Liver (tissue), 9 donors: ENCODE measurements around the gene SCN1B. TPM values are rescaled to one million over a fixed set of nuclear protein-coding genes. Genes with fewer than 3 reads are reported as not detected.
"Not testable (repeated sequence)": the region's sequence is repeated elsewhere in the genome, so short reads cannot be mapped to it uniquely, and the experiment has no call there.

Source experiments
- DNase-seq: peaks from one replicate; pipeline ENCODE4 v3.0.0-alpha.2; 2017; ENCODE audit warnings: low spot score
- H3K27ac ChIP-seq, 2 donors: one replicate each; pipeline ENCODE4 v1.7.0; 2013; ENCODE audit warnings: inconsistent platforms in 2 of 2, low read length in 2 of 2, control low read depth in 1 of 2, low read depth in 1 of 2, mild to moderate bottlenecking in 1 of 2
- H3K27me3 ChIP-seq, 4 donors: one replicate each; pipeline versions ENCODE4 v1.6.1 to v1.7.0; 2013; ENCODE audit warnings: low read length in 3 of 4, inconsistent platforms in 1 of 4, mild to moderate bottlenecking in 1 of 4, moderate library complexity in 1 of 4; ENCODE audit not compliant: control insufficient read depth in 4 of 4, insufficient read depth in 4 of 4
- H3K36me3 ChIP-seq, 4 donors: one replicate each; pipeline versions ENCODE4 v1.6.1 to v1.7.0; 2013; ENCODE audit warnings: low read length in 3 of 4, mild to moderate bottlenecking in 3 of 4, low read depth in 1 of 4, moderate library complexity in 1 of 4; ENCODE audit not compliant: control insufficient read depth in 4 of 4, insufficient read depth in 3 of 4
- H3K4me1 ChIP-seq, 4 donors: one replicate each; pipeline versions ENCODE4 v1.6.1 to v1.7.0; 2013; ENCODE audit warnings: low read length in 3 of 4, mild to moderate bottlenecking in 3 of 4, moderate library complexity in 1 of 4; ENCODE audit not compliant: control insufficient read depth in 4 of 4, insufficient read depth in 4 of 4
- H3K4me3 ChIP-seq, 3 donors: one replicate each; pipeline versions ENCODE4 v1.6.1 to v1.7.0; 2013; ENCODE audit warnings: low read length in 3 of 3, control low read depth in 1 of 3, low read depth in 1 of 3, mild to moderate bottlenecking in 1 of 3
- H3K9ac ChIP-seq, 2 donors: one replicate each; pipeline ENCODE4 v1.7.0; 2013; ENCODE audit warnings: low read length in 2 of 2, mild to moderate bottlenecking in 2 of 2, moderate library complexity in 2 of 2, control low read depth in 1 of 2, low read depth in 1 of 2
- H3K9me3 ChIP-seq, 4 donors: one replicate each; pipeline versions ENCODE4 v1.6.1 to v1.7.0; 2013; ENCODE audit warnings: low read length in 3 of 4; ENCODE audit not compliant: control insufficient read depth in 4 of 4
- EGR1 ChIP-seq, 2 donors: IDR thresholded peaks; 2 replicates each; pipeline ENCODE4 v1.6.1; 2016 to 2018; ENCODE audit warnings: antibody characterized with exemption in 2 of 2, low read depth in 2 of 2
- FOXA2 ChIP-seq: IDR thresholded peaks from 2 replicates; pipeline ENCODE4 v1.6.1; 2016; ENCODE audit warnings: antibody characterized with exemption
- GABPA ChIP-seq, 2 donors: IDR thresholded peaks in 1 of 2; conservative IDR thresholded peaks in 1 of 2; 2 replicates each; pipeline ENCODE4 v1.6.1; 2016; ENCODE audit warnings: antibody characterized with exemption in 2 of 2, mild to moderate bottlenecking in 1 of 2, moderate library complexity in 1 of 2
- HNF4G ChIP-seq: IDR thresholded peaks from 2 replicates; pipeline ENCODE4 v1.6.1; 2016; ENCODE audit warnings: antibody characterized with exemption
- JUND ChIP-seq, 2 donors: IDR thresholded peaks; 2 replicates each; pipeline ENCODE4 v1.6.1; 2016; ENCODE audit warnings: antibody characterized with exemption in 2 of 2
- NR2F2 ChIP-seq: IDR thresholded peaks from 2 replicates; pipeline ENCODE4 v1.6.1; 2016; ENCODE audit warnings: antibody characterized with exemption
- RAD21 ChIP-seq, 2 donors: IDR thresholded peaks; 2 replicates each; pipeline ENCODE4 v1.6.1; 2016; ENCODE audit warnings: antibody characterized with exemption in 2 of 2, mild to moderate bottlenecking in 2 of 2
- TAF1 ChIP-seq: conservative IDR thresholded peaks from 2 replicates; pipeline ENCODE4 v1.6.1; 2016; ENCODE audit warnings: antibody characterized with exemption, mild to moderate bottlenecking
- YY1 ChIP-seq: IDR thresholded peaks from 2 replicates; pipeline ENCODE4 v1.6.1; 2016; ENCODE audit warnings: antibody characterized with exemption, mild to moderate bottlenecking
- WGBS: extraction: QIAGEN DNeasy Blood & Tissue Kit; methylation state at CpG from one replicate; pipeline ENCODE4 v1.1.7; 2013; 5-methylcytosine and 5-hydroxymethylcytosine counted together
- polyA plus RNA-seq, 2 donors: library from polyadenylated mRNA; stranded (reverse) in 1 of 2; unstranded in 1 of 2; fragments of 200-250 nt in 1 of 2; fragments of >200 nt in 1 of 2; fragmentation: Nextera tagmentation in 1 of 2; extraction: Ambion mirVana in 1 of 2; gene quantifications; one replicate each; pipeline versions ENCODE4 v1.2.1 to v1.2.3, GENCODE V29; 2013 to 2015
- total RNA-seq, 2 donors: library from RNA; depleted of rRNA; stranded (reverse); fragments of >200 nt; gene quantifications; one replicate each; pipeline ENCODE4 v1.2.3, GENCODE V29; 2014
- TF ChIP-seq, protein P1 (sequence below): fragments of 150-350 bp; IDR thresholded peaks from 2 replicates; pipeline ENCODE4 v1.5.1; 2017; ENCODE audit warnings: improper control_type of control experiment, low read depth, low read length; ENCODE audit not compliant: missing input control
- TF ChIP-seq, protein P2 (sequence below): IDR thresholded peaks from 2 replicates; pipeline ENCODE4 v1.6.1; 2016; ENCODE audit warnings: antibody characterized with exemption
- TF ChIP-seq, protein P3 (sequence below): IDR thresholded peaks from 2 replicates; pipeline ENCODE4 v1.6.1; 2016; ENCODE audit warnings: antibody characterized with exemption
- TF ChIP-seq, protein P4 (sequence below): IDR thresholded peaks from 2 replicates; pipeline ENCODE4 v1.6.1; 2016; ENCODE audit warnings: antibody characterized with exemption, mild to moderate bottlenecking
- TF ChIP-seq, protein P5 (sequence below): IDR thresholded peaks from 2 replicates; pipeline ENCODE4 v1.6.1; 2016; ENCODE audit warnings: antibody characterized with exemption
- donor health status: healthy.
- donor health status: healthy.
- donor health status: healthy.
- donor health status: healthy.
- donor health status: healthy.

The SCN1B gene
- total and polyA plus RNA-seq, 4 donors = 1.6 to 5.8 (median 3.4) TPM

DNA sequence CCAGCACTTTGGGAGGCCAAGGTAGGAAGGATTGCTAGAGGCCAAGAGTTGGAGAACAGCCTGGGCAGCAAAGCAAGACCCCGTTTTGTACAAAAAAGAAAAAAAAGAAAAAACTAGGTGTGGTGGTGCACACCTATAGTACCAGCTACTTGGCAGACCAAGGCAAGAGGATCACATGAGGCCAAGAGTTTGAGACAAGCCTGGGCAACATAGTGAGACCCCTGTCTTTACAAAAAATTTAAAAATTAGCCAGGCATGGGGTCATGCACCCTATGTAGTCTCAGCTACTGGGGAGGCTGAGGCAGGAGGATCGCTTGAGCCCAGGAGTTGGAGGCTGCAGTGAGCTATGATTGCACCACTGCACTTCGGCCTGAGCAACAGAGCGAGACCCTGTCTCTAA lies 15.5 kb upstream of the SCN1B start:
- not testable (repeated sequence) for H3K9ac ChIP-seq, H3K27me3 ChIP-seq, DNase-seq, H3K9me3 ChIP-seq, H3K4me3 ChIP-seq, H3K27ac ChIP-seq
- WGBS = 95% methylated on average over 4 of the region's 4 CpGs
- H3K4me1 ChIP-seq = peaks cover 0 to 14% (median 7%) of the 10 kb centered on the region in 4 donors
- H3K36me3 ChIP-seq = peaks cover 2 to 13% (median 7%) of the 10 kb centered on the region in 4 donors

DNA sequence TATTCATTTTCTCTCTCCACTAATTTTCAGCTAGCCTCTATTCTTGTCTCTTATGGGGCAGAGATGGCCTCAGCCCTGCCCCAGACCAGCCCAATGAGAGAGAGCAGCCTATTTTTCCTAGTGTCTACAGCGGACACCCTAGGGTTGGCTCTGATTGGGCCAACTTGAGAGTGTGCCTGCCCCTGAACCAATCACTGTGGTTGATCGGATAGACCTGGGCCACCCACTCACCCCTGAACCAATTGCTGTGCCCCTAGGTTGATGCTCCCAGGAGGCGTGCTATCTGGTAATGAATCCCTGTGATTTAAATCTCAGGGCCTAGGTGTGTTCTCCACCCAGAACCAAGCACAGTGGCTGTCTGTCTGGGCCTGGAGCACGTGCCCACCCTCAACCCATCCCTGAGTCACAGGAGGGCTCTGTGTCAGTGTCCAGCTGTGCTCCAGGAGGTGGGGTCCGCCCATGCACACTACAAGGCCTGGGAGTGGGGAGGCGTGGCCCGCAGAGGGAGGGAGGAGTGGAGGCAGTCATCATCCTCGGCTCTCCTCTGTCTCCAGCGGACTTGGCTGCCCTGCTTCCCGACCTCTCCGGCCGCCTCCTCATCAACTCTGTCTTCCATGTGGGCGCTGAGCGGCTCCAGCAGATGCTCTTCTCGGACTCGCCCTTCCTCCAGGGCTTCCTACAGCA lies 14.9 kb upstream of the SCN1B start:
- 92% methylated on average over 16 of the region's 16 CpGs for WGBS
- Histone ChIP-seq H3K4me3 (no peak overlapping the region), H3K27me3 (no peaks in the 10 kb centered on the region), H3K9me3 (no peaks in the 10 kb centered on the region), H3K4me1 (peaks cover 0 to 14% (median 7%) of the 10 kb centered on the region in 4 donors), H3K36me3 (peaks cover 2 to 8% (median 5%) of the 10 kb centered on the region in 4 donors), H3K27ac (no peak overlapping the region), H3K9ac (no peak overlapping the region)
- TF ChIP-seq GABPA (IDR thresholded peaks at IDR 0.05 in 1 of 2, conservative IDR thresholded peaks at IDR 0.05 in 1 of 2) = no peak
- no peak for TF ChIP-seq TAF1
- TF ChIP-seq, protein P1, sequence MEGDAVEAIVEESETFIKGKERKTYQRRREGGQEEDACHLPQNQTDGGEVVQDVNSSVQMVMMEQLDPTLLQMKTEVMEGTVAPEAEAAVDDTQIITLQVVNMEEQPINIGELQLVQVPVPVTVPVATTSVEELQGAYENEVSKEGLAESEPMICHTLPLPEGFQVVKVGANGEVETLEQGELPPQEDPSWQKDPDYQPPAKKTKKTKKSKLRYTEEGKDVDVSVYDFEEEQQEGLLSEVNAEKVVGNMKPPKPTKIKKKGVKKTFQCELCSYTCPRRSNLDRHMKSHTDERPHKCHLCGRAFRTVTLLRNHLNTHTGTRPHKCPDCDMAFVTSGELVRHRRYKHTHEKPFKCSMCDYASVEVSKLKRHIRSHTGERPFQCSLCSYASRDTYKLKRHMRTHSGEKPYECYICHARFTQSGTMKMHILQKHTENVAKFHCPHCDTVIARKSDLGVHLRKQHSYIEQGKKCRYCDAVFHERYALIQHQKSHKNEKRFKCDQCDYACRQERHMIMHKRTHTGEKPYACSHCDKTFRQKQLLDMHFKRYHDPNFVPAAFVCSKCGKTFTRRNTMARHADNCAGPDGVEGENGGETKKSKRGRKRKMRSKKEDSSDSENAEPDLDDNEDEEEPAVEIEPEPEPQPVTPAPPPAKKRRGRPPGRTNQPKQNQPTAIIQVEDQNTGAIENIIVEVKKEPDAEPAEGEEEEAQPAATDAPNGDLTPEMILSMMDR = no peak
- no peak for TF ChIP-seq FOXA2
- no peak for TF ChIP-seq RAD21 (IDR thresholded peaks at IDR 0.05)
- DNase-seq = no peak

DNA sequence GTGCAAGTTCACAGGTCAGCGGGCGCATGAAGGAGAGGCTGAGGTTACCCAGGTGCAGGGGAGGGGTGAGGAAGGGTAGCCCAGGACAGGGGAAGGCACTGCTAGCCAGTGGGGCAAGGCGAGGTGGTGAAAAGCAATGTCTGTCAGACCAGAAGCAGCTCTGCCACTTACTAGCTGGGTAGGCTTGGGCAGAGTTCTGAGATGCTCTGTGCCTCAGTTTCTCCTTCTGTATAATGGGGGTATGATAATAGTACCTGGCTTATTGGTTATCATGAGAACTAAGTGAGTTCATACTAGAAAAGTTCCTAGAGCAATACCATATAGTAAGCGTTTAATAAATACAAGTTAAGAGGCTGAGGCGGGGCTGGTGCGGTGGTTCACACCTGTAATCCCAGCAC lies 14.3 kb upstream of the SCN1B start:
- no peaks in the 10 kb centered on the region for H3K9me3 ChIP-seq
- no peak for DNase-seq
- no peaks in the 10 kb centered on the region for H3K27me3 ChIP-seq
- peaks cover 2 to 11% (median 6%) of the 10 kb centered on the region in 4 donors for H3K36me3 ChIP-seq
- TF ChIP-seq HNF4G (no peak), RAD21 (IDR thresholded peaks at IDR 0.05) (no peak), JUND (IDR thresholded peaks at IDR 0.05) (no peak), NR2F2 (no peak), EGR1 (IDR thresholded peaks at IDR 0.05; ENCODE audit: low read depth in 2 of 2) (no peak), YY1 (no peak), GABPA (IDR thresholded peaks at IDR 0.05 in 1 of 2, conservative IDR thresholded peaks at IDR 0.05 in 1 of 2) (no peak), FOXA2 (no peak)
- TF ChIP-seq, protein P1 = no peak
- TF ChIP-seq, protein P2, sequence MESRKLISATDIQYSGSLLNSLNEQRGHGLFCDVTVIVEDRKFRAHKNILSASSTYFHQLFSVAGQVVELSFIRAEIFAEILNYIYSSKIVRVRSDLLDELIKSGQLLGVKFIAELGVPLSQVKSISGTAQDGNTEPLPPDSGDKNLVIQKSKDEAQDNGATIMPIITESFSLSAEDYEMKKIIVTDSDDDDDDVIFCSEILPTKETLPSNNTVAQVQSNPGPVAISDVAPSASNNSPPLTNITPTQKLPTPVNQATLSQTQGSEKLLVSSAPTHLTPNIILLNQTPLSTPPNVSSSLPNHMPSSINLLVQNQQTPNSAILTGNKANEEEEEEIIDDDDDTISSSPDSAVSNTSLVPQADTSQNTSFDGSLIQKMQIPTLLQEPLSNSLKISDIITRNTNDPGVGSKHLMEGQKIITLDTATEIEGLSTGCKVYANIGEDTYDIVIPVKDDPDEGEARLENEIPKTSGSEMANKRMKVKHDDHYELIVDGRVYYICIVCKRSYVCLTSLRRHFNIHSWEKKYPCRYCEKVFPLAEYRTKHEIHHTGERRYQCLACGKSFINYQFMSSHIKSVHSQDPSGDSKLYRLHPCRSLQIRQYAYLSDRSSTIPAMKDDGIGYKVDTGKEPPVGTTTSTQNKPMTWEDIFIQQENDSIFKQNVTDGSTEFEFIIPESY = no peak
- TF ChIP-seq, protein P3, sequence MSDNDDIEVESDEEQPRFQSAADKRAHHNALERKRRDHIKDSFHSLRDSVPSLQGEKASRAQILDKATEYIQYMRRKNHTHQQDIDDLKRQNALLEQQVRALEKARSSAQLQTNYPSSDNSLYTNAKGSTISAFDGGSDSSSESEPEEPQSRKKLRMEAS = no peak
- TF ChIP-seq, protein P4, sequence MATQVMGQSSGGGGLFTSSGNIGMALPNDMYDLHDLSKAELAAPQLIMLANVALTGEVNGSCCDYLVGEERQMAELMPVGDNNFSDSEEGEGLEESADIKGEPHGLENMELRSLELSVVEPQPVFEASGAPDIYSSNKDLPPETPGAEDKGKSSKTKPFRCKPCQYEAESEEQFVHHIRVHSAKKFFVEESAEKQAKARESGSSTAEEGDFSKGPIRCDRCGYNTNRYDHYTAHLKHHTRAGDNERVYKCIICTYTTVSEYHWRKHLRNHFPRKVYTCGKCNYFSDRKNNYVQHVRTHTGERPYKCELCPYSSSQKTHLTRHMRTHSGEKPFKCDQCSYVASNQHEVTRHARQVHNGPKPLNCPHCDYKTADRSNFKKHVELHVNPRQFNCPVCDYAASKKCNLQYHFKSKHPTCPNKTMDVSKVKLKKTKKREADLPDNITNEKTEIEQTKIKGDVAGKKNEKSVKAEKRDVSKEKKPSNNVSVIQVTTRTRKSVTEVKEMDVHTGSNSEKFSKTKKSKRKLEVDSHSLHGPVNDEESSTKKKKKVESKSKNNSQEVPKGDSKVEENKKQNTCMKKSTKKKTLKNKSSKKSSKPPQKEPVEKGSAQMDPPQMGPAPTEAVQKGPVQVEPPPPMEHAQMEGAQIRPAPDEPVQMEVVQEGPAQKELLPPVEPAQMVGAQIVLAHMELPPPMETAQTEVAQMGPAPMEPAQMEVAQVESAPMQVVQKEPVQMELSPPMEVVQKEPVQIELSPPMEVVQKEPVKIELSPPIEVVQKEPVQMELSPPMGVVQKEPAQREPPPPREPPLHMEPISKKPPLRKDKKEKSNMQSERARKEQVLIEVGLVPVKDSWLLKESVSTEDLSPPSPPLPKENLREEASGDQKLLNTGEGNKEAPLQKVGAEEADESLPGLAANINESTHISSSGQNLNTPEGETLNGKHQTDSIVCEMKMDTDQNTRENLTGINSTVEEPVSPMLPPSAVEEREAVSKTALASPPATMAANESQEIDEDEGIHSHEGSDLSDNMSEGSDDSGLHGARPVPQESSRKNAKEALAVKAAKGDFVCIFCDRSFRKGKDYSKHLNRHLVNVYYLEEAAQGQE = no peak
- TF ChIP-seq, protein P5, sequence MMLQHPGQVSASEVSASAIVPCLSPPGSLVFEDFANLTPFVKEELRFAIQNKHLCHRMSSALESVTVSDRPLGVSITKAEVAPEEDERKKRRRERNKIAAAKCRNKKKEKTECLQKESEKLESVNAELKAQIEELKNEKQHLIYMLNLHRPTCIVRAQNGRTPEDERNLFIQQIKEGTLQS = no peak
- H3K27ac ChIP-seq = no peak overlapping the region
- WGBS = 98% methylated on average over 6 of the region's 6 CpGs
- no peak overlapping the region for H3K4me3 ChIP-seq
- no peak overlapping the region for H3K9ac ChIP-seq
- peaks cover 0 to 14% (median 7%) of the 10 kb centered on the region in 4 donors for H3K4me1 ChIP-seq
